Ascending aorta (tissue), 2 donors: Measurements from ENCODE around the gene ARHGAP32. TPM values are rescaled to one million over a fixed set of nuclear protein-coding genes. Genes with fewer than 3 reads are reported as not detected.

ENCODE experiments used
- DNase-seq, 2 donors: peaks; one replicate each; pipeline ENCODE4 v3.0.0-alpha.2; 2019; ENCODE audit warnings: low spot score in 2 of 2
- H3K27ac ChIP-seq, 2 donors: fragments of 200-600 bp; sonication (generic); one replicate each; pipeline ENCODE4 v1.5.1; 2016 to 2017; ENCODE audit warnings: mild to moderate bottlenecking in 1 of 2
- H3K27me3 ChIP-seq: fragments of 200-600 bp; sonication (generic); one replicate; pipeline ENCODE4 v1.5.1; 2017
- H3K36me3 ChIP-seq, 2 donors: fragments of 200-600 bp; sonication (generic); one replicate each; pipeline ENCODE4 v1.5.1; 2016
- H3K4me1 ChIP-seq, 2 donors: fragments of 200-600 bp; sonication (generic); one replicate each; pipeline ENCODE4 v1.5.1; 2016 to 2017; ENCODE audit warnings: mild to moderate bottlenecking in 1 of 2
- H3K4me3 ChIP-seq, 2 donors: fragments of 200-600 bp; sonication (generic); one replicate each; pipeline ENCODE4 v1.5.1; 2016 to 2017; ENCODE audit warnings: mild to moderate bottlenecking in 1 of 2
- H3K9me3 ChIP-seq, 2 donors: fragments of 200-600 bp; sonication (generic); one replicate each; pipeline ENCODE4 v1.5.1; 2016
- CTCF ChIP-seq, 3 experiments: fragments of 200-600 bp in 2 of 3; fragments of 450-650 bp in 1 of 3; sonication (generic) in 2 of 3; IDR thresholded peaks; one replicate each; pipeline ENCODE4 v1.5.1; 2016 to 2019; ENCODE audit warnings: antibody characterized with exemption in 3 of 3, mild to moderate bottlenecking in 1 of 3, moderate library complexity in 1 of 3
- intact Hi-C: fragments of 100-400 bp; cut with DNase I; formaldehyde crosslinking; loops from one replicate; pipeline ENCODE4 v1.15.1; 2023
- total RNA-seq: library from RNA; depleted of rRNA; stranded (reverse); fragments of >200 nt; gene quantifications from one replicate; pipeline ENCODE4 v1.1.0, GENCODE V29; 2016

Gene ARHGAP32
- total RNA-seq, 1 donor from 2014 or later: 4.9 TPM

DNA sequence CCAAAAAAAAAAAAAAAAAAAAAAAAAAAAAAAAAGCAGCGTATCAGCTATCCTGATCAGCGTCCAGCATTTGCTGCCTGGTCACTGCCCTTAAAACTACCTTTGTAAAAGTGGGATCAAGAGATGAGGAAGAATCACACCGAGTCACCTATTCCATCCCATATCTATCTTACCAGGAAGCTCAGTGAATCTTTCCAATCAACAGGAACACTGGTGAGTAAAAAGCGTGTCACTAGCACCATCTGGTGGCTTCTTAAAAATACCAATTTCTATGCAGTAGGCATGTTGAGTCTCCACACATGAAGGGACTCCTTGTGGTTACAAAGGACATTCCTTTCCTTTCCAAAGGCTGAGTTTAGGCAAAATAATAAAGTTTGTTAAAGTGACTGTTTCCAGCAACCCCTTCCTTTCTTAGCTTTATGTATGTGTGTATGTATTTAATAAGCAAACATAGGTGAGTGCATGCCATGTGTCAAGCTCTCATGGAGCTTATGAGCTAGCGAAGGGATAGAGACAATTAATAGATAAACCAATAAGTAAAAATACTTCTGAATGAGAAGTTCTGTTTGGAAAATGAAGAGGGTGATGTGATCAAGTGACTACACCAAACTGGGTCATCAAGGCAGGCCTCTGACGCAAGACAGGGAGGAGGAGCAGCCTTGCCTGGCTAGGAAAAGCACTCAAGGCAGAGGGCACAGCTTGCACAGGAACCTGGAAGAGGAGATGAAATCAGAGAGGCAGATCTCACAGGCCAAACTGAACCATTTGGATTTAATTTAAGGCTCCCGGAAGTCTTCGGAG is 235.5 kb downstream of the ARHGAP32 start:
- peak; percentile 54 to 74 (median 64) for TF ChIP-seq CTCF (IDR thresholded peaks at IDR 0.05)
- H3K36me3 ChIP-seq: no peaks in the 10 kb centered on the region
- H3K27me3 ChIP-seq: no peaks in the 10 kb centered on the region
- DNase-seq: no peak
- H3K9me3 ChIP-seq: no peaks in the 10 kb centered on the region
- intact Hi-C loops: loop anchor here (1.0 kb wide), 1 partner anchor 72 kb away; no protein-coding TSS in a partner anchor
- H3K4me3 ChIP-seq: no peak overlapping the region
- no peak overlapping the region for H3K27ac ChIP-seq
- H3K4me1 ChIP-seq: no peaks in the 10 kb centered on the region

- Histone ChIP-seq H3K27ac (no peak overlapping the region), H3K4me1 (no peaks in the 10 kb centered on the region), H3K36me3 (no peaks in the 10 kb centered on the region), H3K27me3 (no peaks in the 10 kb centered on the region), H3K4me3 (no peak overlapping the region), H3K9me3 (no peaks in the 10 kb centered on the region)
- no peak for TF ChIP-seq CTCF (IDR thresholded peaks at IDR 0.05)
- intact Hi-C loops: loop anchor here (1.0 kb wide), 1 partner anchor 71 kb away; no protein-coding TSS in a partner anchor
- DNase-seq: no peak
Measured at GRCh38 chr11:128955636-128956035, 236.5 kb downstream of the ARHGAP32 start.

- no peaks in the 10 kb centered on the region for H3K27me3 ChIP-seq
- no peaks in the 10 kb centered on the region for H3K9me3 ChIP-seq
- no peak overlapping the region for H3K4me3 ChIP-seq
- DNase-seq: no peak
- H3K4me1 ChIP-seq: no peaks in the 10 kb centered on the region
- H3K27ac ChIP-seq: no peak overlapping the region
- intact Hi-C loops: no loop called here
- TF ChIP-seq CTCF (IDR thresholded peaks at IDR 0.05): no peak
- H3K36me3 ChIP-seq: no peaks in the 10 kb centered on the region
Measured at GRCh38 chr11:128953151-128953550, 239.0 kb downstream of the ARHGAP32 start.

DNA sequence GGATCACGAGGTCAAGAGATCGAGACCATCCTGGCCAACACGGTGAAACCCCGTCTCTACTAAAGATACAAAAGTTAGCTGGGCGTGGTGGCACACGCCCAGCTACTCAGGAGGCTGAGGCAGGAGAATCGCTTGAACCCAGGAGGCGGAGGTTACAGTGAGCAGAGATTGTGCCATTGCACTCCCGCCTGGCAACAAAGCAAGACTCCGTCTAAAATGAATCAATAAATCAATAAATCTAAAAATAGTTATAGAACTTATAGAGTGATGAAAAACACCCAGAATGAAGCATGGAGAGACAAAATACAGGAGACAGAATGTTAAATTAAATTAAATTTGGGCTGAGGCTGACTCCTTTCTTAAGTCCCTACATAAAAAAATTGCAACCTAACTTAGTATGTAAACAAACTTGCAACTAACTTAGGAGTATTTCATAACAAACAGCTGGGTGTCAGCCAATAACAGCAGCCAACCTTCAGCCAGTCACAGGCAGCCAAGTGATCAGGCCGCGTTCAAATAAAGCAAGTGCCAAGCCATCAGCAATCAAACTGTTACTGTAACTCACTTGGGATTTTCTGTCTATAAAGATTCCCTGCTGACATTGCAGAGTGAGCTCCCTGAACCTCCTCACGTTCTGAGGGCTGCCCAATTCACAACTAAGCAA is 242.2 kb downstream of the ARHGAP32 start:
- no peak overlapping the region for H3K4me3 ChIP-seq
- no peak overlapping the region for H3K27ac ChIP-seq
- no peaks in the 10 kb centered on the region for H3K27me3 ChIP-seq
- intact Hi-C loops: no loop called here
- H3K36me3 ChIP-seq: no peaks in the 10 kb centered on the region
- no peak for TF ChIP-seq CTCF (IDR thresholded peaks at IDR 0.05)
- DNase-seq: no peak
- no peaks in the 10 kb centered on the region for H3K9me3 ChIP-seq
- no peaks in the 10 kb centered on the region for H3K4me1 ChIP-seq

DNA sequence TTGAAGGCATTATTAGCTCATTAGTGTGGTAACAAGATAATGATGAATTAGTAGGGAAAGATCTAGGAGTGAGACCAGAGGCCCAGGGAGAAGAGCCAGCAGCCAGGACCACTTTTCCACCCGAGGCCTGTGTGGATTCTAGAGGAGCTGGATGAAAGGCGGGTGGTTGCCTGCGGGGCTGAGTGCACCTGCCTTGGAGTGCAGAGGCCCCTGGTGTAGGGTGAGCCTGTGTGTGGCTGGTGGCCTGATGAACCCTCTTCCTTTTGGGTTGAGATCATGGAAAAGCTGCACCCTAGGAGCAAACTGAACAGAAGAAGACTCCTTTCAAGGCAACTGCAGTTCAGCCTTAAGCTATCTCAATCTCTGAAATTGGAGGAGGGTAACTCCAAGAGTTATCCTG is 243.5 kb downstream of the ARHGAP32 start:
- DNase-seq: no peak
- peak in 1 of 3 experiments; percentile 12 for TF ChIP-seq CTCF (IDR thresholded peaks at IDR 0.05)
- H3K36me3 ChIP-seq: no peaks in the 10 kb centered on the region
- H3K4me3 ChIP-seq: no peak overlapping the region
- H3K4me1 ChIP-seq: no peaks in the 10 kb centered on the region
- no peaks in the 10 kb centered on the region for H3K27me3 ChIP-seq
- H3K27ac ChIP-seq: no peak overlapping the region
- H3K9me3 ChIP-seq: no peaks in the 10 kb centered on the region
- intact Hi-C loops: no loop called here
